LNCAP (cell line): Measurements from ENCODE around the gene FHIT.

ENCODE experiments used
- CTCF ChIP-seq: fragments of 450-650 bp; IDR thresholded peaks from 2 replicates; pipeline ENCODE4 v1.5.1; 2017; ENCODE audit warnings: mild to moderate bottlenecking

Gene FHIT

GRCh38 chr3:61152071-61152470, 99.2 kb downstream of the FHIT start:
- TF ChIP-seq CTCF, result no peak

GRCh38 chr3:61149236-61149635, 102.0 kb downstream of the FHIT start:
- no peak for TF ChIP-seq CTCF

DNA sequence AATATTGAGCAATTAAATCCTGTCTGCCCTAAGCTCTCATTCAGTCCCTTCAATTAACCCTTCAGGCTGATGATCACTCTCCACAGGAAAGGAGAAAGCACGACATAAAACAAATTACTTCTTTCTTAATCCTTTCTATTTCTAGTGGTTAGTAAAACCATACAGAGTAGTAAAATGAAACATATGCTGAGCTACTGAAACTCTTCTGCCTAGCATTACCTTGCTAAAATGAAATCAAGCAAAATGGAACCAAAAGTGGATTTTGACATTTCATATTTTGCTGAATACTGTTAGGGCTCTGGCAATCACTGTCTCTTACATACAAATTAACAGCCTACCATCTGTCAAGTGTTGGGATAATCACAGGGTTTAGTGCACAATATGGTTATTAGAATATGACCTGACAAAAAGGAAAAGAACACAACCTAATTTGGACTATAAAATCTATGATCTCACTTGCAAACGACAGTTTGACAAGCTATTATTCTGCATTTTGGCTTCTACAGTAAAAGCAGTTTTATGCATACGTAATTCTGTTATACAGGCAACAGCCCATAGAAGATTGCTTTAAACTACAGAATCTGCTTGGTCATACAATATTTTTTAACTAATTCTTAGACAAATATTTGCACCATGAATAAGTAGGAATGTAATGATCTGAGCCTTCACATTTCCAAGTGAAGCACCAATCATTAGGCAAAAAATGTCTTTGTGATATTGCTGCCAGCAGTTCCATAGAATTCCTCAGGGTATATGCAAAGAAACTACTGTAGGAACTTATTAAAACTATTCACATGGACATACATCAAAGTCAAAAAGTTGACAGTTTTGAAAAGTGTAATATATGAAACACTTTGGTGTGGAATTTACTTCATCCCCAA, 105.0 kb downstream of the FHIT start:
- no peak for TF ChIP-seq CTCF

GRCh38 chr3:61141697-61142096, 109.6 kb downstream of the FHIT start:
- no peak for TF ChIP-seq CTCF

DNA sequence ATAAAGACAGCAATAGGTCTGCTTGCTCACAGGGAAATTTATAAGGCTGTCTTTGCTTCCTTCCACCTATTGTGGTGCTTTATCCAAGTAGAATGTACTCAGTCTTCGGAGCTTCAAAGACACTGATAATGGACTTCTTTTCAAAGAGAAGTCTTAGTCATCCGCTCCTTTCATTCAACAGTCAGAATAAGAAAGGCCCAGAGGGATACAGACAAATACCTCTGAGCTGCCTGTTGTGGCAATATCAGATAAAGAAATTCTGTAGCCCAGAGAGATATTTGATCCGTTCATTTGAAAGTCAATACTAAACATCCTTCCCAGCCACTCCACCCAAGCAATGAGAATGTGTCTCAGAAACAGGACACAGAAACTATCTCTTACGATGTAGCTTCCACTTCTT, 110.0 kb downstream of the FHIT start:
- no peak for TF ChIP-seq CTCF

- no peak for TF ChIP-seq CTCF
Observed at GRCh38 chr3:61139686-61140085, 111.6 kb downstream of the FHIT start.

GRCh38 chr3:61138401-61138800, 112.9 kb downstream of the FHIT start:
- TF ChIP-seq CTCF, result no peak
